ENCODE measurements around the gene OR52I2.

Gene OR52I2

GRCh38 chr11:4606231-4607015 lies 24.9 kb downstream of the OR52I2 start:
- peak overlapping the region; percentile 84 for H3K4me3 ChIP-seq (ENCODE audit: low read depth, low read length)
- TF ChIP-seq, protein P1, sequence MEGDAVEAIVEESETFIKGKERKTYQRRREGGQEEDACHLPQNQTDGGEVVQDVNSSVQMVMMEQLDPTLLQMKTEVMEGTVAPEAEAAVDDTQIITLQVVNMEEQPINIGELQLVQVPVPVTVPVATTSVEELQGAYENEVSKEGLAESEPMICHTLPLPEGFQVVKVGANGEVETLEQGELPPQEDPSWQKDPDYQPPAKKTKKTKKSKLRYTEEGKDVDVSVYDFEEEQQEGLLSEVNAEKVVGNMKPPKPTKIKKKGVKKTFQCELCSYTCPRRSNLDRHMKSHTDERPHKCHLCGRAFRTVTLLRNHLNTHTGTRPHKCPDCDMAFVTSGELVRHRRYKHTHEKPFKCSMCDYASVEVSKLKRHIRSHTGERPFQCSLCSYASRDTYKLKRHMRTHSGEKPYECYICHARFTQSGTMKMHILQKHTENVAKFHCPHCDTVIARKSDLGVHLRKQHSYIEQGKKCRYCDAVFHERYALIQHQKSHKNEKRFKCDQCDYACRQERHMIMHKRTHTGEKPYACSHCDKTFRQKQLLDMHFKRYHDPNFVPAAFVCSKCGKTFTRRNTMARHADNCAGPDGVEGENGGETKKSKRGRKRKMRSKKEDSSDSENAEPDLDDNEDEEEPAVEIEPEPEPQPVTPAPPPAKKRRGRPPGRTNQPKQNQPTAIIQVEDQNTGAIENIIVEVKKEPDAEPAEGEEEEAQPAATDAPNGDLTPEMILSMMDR (IDR thresholded peaks at IDR 0.05; ENCODE audit: control insufficient read depth, extremely low read depth, insufficient read depth): no peak
- DNase-seq (ENCODE audit: low read depth): peak; percentile 91

GRCh38 chr11:4607096-4607495 lies 25.6 kb downstream of the OR52I2 start:
- TF ChIP-seq, protein P1 (IDR thresholded peaks at IDR 0.05; ENCODE audit: control insufficient read depth, extremely low read depth, insufficient read depth): no peak
- DNase-seq (ENCODE audit: low read depth): peak; percentile 4
- peak overlapping the region; percentile 84 for H3K4me3 ChIP-seq (ENCODE audit: low read depth, low read length)

GRCh38 chr11:4607781-4608666 lies 26.5 kb downstream of the OR52I2 start, which contains the start of gene TRIM68:
Gene TRIM68 (minus strand): TSS chr11:4608231. CDS start chr11:4605504, 2,727 bp downstream.
- DNase-seq (ENCODE audit: low read depth): peak; percentile 91
- H3K4me3 ChIP-seq (ENCODE audit: low read depth, low read length): peak within 1 kb of the TSS; percentile 84
- TF ChIP-seq, protein P1 (IDR thresholded peaks at IDR 0.05; ENCODE audit: control insufficient read depth, extremely low read depth, insufficient read depth): no peak

- no peak for DNase-seq (ENCODE audit: low read depth)
- H3K4me3 ChIP-seq (ENCODE audit: low read depth, low read length): no peak overlapping the region
- TF ChIP-seq, protein P1 (IDR thresholded peaks at IDR 0.05; ENCODE audit: control insufficient read depth, extremely low read depth, insufficient read depth): no peak
Observed at GRCh38 chr11:4610258-4610935, 28.9 kb downstream of the OR52I2 start.

- TF ChIP-seq, protein P1 (IDR thresholded peaks at IDR 0.05; ENCODE audit: control insufficient read depth, extremely low read depth, insufficient read depth): no peak
- no peak for DNase-seq (ENCODE audit: low read depth)
- no peak overlapping the region for H3K4me3 ChIP-seq (ENCODE audit: low read depth, low read length)
Observed at GRCh38 chr11:4611986-4612385, 30.4 kb downstream of the OR52I2 start.

- no peak for DNase-seq (ENCODE audit: low read depth)
- TF ChIP-seq, protein P1 (IDR thresholded peaks at IDR 0.05; ENCODE audit: control insufficient read depth, extremely low read depth, insufficient read depth): no peak
- no peak overlapping the region for H3K4me3 ChIP-seq (ENCODE audit: low read depth, low read length)
Observed at GRCh38 chr11:4615856-4616444, 34.4 kb downstream of the OR52I2 start.
